GM18505 (cell line): ENCODE measurements around the gene RNF181.
"Not testable (repeated sequence)": the region's sequence is repeated elsewhere in the genome, so short reads cannot be mapped to it uniquely, and the experiment has no call there.

Experiments used
- ATAC-seq: cut with Tn5 transposase; IDR thresholded peaks from one replicate; pipeline ENCODE4 v1.9.1; 2021; ENCODE audit not compliant: unreplicated experiment
- POLR2A ChIP-seq: IDR thresholded peaks from 4 replicates; pipeline ENCODE4 v1.6.1; 2011; ENCODE audit warnings: borderline replicate concordance; ENCODE audit not compliant: insufficient read depth, insufficient read length; ENCODE audit errors: extremely low read depth

RNF181 gene

GRCh38 chr2:85594715-85595300, 737 bp upstream of the RNF181 start:
- no peak for ATAC-seq
- peak; percentile 17 for TF ChIP-seq POLR2A

- ATAC-seq, result no peak
- TF ChIP-seq POLR2A, result no peak
These were observed 435 bp downstream of the RNF181 start for GRCh38 chr2:85596026-85596333.

GRCh38 chr2:85596486-85597143, 1.1 kb downstream of the RNF181 start:
- TF ChIP-seq POLR2A, result no peak
- ATAC-seq, result no peak

- no peak for TF ChIP-seq POLR2A
- no peak for ATAC-seq
These were observed 1.7 kb downstream of the RNF181 start for GRCh38 chr2:85597241-85597640.

GRCh38 chr2:85598594-85599340, 3.2 kb downstream of the RNF181 start:
- no peak for ATAC-seq
- TF ChIP-seq POLR2A, result no peak

GRCh38 chr2:85599468-85600234, 4.1 kb downstream of the RNF181 start:
- TF ChIP-seq POLR2A, result no peak
- no peak for ATAC-seq

GRCh38 chr2:85600235-85600575, 4.7 kb downstream of the RNF181 start:
- ATAC-seq, result no peak
- TF ChIP-seq POLR2A, result no peak

- no peak for ATAC-seq
- TF ChIP-seq POLR2A, result no peak
These were observed 5.6 kb downstream of the RNF181 start for GRCh38 chr2:85600951-85601770.

- TF ChIP-seq POLR2A, result no peak
- ATAC-seq, result peak; percentile 43
These were observed 6.4 kb downstream of the RNF181 start for GRCh38 chr2:85601771-85602475.

GRCh38 chr2:85602476-85603234, 7.1 kb downstream of the RNF181 start, which contains the start of gene TMEM150A:
TMEM150A (minus strand) TSS chr2:85602698; CDS start chr2:85601948, 750 bp downstream.
- peak; percentile 95 for ATAC-seq
- TF ChIP-seq POLR2A, result peak; percentile 71

GRCh38 chr2:85604133-85604444, 8.5 kb downstream of the RNF181 start:
- not testable (repeated sequence) for ATAC-seq

- TF ChIP-seq POLR2A, result no peak
- ATAC-seq, result no peak
These were observed 9.2 kb downstream of the RNF181 start for GRCh38 chr2:85604568-85605339.
